OCI-M1 (cell line): ENCODE data around the gene ZDHHC18.
A peak's percentile ranks its signal among the peaks of the same experiment; 100 is the strongest.
"Not testable (repeated sequence)": the region's sequence is repeated elsewhere in the genome, so short reads cannot be mapped to it uniquely, and the experiment has no call there.

Source experiments
- DNase-seq: peaks from one replicate; lab custom pipeline; 2025; lab: John Stamatoyannopoulos, UW

The ZDHHC18 gene

DNA sequence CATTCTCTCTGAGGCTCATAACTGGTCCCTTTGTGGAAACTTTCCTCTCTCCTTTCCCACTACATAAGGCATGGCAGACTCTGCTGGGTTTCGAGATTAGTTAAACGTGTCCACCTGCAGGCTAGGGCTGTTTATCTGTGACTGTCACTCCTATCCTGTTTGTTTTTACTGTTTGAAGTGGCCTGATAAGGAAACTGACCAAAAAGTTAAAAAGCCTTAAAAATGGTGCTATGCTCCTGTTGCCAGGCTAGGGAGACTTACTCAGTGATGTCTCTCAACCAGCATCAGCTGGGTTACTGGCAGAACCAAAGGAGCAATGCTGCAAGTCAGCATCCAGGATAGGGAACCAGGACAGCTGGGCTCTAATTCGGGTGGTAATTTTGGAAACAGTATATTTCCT is 34.9 kb upstream of the ZDHHC18 start:
- peak; percentile 52 for DNase-seq

DNA sequence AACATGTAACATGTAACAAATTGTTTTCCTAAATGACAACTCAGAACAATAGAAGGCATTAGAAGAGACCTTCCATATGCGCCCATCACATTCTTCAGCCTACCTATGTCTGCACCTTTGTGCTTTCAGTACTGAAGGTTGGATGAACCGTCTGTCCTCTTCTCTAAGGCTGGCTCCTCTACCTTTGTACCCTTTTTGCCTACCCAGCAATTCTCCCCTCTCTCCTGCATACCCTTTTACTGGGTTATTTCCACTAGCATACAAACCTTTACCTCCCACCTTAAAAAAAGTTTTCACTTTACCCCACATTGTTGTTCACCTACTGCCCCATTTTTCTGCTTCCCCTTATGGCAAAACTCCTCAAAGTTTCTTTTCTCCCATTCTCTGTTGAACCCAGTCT is 33.6 kb upstream of the ZDHHC18 start:
- DNase-seq = no peak

DNA sequence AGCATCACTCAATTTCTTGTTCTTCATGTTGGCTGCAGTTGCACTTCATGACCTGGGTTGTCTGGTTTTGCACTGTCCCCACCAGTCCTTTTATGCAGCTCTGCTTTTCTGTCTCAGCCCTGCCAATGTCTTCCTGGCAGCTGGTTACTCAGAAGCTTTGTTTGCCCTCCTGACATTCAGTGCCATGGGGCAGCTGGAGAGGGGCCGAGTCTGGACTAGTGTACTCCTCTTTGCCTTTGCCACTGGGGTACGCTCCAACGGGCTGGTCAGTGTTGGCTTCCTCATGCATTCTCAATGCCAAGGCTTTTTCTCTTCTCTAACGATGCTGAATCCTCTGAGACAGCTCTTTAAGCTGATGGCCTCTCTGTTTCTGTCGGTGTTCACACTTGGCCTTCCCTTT is 32.1 kb upstream of the ZDHHC18 start:
- no peak for DNase-seq

DNA sequence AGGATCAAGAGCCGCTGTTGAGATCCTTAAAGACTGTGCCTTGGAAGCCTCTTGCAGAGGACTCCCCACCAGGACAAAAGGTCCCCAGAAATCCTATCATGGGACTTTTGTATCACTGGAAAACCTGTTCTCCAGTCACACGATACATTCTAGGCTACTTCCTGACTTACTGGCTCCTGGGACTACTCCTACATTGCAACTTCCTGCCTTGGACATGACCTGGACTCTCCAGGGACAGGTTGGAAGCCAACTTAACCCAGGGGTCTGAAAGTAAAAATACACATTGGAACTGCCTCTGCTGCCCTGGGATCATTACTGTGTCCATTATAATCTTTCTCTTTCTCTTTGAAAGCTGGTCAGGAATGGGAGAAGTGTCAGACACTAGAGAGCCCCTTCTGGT is 28.9 kb upstream of the ZDHHC18 start:
- no peak for DNase-seq

DNA sequence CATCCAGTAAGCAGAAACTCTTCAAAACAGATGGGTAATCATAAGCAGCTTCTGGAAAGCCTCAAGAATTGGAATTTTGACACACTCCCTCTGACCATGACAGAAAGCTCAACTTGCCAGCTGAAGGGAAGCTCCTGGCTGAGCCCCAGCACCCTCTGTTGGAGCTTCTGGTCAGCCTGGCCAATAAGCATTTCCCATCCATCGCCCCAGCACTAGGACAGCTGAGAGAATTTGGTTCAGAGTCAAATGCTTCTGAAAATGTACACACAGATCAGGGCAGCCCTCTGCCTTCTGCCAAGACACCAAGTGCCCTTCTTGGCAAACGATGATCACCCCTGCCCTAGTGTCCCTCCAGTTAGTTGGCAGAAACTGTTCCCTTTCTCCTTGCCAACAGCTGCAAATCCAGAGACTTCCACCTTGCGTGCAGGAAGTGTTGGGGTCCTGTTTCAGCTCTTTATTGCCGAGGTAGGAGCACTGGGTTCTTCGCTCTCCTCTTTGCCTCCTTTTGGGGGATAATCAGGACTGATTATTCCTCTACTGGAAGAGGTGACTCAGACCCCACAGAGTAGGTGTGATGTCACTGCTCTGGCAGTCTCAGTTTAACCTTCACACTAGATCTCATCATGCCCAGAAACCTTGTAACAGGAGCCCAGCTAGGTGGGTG is 26.9 kb upstream of the ZDHHC18 start:
- no peak for DNase-seq

DNA sequence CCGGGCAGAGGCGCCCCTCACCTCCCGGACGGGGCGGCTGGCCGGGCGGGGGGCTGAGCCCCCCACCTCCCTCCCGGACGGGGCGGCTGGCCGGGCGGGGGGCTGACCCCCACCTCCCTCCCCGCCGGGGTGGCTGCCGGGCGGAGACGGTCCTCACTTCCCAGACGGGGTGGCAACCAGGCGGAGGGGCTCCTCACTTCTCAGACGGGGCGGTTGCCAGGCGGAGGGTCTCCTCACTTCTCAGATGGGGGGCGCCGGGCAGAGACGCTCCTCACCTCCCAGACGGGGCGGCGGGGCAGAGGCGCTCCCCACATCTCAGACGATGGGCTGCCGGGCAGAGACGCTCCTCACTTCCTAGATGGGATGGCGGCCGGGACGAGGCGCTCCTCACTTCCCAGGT is 22.6 kb upstream of the ZDHHC18 start:
- DNase-seq = not testable (repeated sequence)

DNA sequence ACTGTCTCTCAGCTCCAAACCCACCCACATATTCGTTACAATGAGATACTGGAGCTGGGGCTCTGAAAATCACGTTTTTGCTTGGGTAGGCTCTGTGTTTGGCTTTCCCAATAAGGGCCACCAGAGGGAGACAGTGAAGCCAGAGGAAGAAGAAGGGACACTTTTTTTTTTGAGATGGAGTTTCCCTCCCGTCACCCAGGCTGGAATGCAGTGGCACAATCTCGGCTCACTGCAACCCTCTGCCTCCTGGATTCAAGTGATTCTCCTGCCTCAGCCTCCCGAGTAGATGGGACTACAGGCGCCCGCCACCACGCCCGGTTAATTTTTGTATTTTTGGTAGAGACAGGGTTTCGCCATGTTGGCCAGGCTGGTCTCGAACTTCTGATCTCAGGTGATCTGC is 16.4 kb upstream of the ZDHHC18 start:
- DNase-seq = peak; percentile 84

DNA sequence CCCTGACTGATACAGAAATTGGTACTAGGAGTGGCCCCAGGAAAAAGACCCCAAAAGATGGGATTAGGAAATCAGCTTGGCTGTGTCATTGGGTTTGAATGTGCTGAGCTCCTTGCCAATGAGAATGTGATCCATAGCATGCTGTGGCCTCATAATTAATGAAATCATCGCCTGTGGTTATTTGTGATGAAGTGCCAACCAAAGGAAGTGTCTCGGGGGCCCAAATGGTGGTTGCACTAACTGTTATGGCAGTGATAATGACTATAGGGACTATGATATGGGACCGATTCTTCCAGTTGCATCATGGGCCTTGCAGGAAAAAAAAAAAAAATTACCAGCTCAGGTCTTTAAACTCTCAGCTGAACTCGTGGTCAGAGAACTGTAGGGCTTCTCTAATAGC is 15.4 kb upstream of the ZDHHC18 start:
- DNase-seq = peak; percentile 17

DNA sequence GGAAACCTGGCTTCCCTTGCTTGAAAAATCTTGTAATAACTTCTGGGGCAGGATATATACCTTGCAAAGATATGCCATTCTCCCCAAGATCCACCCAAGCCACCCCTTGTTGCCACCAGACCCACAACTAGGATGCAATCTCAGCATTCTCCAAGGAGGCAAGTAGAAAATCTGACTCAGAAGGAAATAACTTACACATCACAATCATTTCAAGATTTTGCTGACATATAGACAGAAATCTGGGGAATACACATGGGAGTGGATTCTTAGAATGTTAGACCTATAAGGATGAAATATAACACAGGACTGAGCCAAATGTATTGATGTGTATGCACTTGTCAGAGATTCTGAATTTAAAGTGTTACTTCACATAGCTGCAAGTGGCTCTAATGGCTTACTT is 14.8 kb upstream of the ZDHHC18 start:
- DNase-seq = no peak

DNA sequence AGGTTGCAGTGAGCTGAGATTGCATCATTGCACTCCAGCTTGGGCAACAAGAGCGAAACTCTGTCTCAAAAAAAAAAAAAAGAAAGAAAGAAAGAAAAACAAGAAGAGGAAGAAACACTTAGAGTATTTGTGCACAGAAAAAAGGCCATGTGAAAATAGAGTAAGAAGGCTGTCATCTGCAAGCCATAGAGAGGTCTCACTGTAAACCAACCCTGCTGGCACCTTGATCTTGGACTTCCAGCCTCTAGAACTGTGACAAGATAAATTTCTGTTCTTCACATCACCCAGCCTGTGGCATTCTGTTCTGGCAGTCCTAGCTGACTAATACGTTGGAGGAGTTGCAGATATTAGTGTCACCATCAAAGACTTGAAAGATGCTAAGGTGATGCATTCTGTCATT is 12.1 kb upstream of the ZDHHC18 start:
- DNase-seq = no peak

DNA sequence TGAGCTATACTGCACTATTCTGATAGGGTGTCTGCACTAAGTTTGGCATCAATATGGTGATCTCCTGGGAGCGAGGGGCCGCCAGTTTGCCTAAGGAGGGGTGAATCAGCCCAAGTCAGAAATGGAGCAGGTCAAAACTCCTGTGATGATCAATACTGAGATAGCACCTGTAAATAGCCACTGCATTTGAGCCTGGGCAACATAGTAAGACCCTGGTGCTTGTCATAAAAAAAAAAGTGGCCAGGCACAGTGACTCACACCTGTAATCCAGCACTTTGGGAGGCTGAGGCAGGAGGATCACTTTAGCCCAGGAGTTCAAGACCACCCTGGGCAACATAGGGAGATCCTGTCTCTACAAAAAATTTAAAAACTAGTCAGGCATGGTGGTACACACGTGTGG is 11.6 kb upstream of the ZDHHC18 start:
- no peak for DNase-seq

DNA sequence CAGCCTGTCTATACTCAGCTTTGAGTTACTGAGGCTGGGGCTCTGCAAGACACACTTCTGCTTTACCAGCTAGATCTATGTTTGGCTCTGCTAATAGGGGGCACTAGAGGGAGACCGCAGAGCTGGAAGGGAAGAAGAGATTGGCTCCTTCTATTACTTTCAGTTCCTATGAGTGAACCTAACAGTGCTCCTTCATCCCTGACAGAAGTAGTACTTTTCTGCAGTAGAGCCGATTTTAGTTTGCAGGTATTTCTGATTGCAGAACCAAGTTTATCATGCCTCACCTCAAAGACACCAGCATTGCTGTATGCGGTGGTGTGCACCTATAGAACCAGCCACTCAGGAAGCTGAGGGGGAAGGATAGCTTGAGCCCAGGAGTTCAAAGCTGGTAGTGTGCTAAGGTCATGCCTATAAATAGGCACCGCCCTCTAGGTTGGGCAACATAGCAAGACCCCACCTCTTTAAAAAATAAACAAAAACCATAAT is 5.7 kb upstream of the ZDHHC18 start:
- DNase-seq = peak; percentile 86

DNA sequence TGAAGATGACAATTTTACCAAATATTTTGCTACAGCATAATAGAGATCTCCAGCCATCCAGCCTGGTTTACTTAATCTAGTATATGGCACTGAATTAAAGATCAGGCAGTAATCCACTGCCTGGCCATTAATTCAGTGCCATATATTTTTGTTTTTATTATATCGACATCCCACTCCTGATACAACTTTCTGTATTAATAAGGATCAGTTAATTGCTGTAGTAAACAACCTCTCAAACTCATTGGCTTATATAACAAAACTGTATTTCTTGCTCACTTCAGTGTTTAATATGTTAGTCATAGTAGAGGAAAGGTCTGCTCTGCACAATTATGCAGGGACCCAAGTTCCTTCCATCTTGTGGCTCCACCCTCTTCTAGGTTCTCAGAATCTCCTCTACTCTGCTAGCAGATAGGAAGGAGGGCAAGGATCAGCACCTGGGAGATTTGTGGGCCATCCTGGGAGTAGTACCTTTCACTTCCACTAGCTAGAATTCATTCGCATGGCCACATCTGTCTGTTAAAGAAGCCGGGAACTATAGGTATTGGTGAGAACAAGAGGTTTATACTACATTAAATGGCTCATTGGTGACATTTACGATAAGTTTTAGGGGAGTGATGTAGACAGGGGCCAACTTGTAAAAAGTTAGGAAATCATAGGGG is 3.6 kb upstream of the ZDHHC18 start:
- no peak for DNase-seq

DNA sequence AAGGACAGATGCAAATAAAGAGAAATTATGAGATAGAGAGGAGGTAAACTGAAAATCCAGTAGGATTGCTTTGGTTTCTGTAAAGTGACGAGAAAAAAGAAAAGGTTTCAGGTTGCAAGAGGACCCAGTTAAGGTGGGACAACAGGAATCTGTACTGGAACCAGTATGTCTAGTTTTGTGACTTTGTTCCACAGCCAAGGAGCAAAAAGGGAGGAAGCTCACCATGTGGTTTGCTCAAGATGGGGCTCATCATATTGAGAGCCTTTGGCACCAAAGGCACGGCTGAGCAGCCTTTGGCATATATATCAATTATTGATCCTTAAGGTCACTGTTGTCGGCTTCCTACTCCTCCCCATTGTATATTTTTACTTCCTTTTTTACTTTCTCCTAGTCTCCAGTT is 1.8 kb upstream of the ZDHHC18 start:
- no peak for DNase-seq

DNA sequence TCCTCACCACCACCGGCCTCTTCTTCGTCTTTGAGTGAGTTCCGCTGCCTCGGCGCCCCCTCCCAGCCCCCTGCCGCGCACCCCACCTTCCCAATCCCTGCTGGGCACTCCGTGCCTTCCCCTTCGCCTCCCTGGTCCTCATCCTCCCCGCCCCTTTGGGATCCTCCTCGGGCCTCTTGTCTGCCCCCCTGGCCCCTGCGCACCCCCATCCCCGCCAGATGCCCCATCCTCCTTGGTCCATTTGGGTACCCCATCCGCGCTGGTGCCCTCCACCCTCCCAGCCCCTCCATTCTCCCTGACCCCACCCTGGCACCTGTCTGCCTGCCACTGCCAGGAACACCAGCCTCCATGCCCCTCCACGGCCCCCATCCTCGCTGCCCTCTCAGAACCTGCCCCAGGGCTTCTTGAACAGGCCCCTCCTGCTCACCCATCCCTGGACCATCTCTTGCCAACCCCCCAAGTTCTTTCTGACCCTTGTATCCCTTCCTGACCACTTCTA is 667 bp downstream of the ZDHHC18 start:
- no peak for DNase-seq

DNA sequence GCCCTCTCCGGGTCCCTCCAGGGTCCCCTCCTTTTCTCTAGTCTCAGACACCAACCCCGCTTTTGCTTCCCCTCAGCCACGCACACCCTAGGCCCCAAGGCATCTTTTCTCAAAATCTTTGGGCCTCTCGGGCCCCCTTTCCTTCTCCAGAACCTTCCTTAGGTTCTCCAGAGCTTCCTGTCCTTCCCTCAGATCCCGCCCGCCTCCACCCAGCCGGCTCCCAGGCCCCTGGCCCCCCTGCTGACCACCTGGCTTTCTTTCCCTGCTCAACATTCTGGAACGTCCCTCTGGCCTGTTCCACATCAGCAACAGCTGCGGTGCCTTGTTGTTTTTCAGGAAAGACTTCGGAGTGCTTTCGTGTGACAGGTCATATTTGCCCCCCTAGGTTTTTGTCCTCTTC is 1.2 kb downstream of the ZDHHC18 start:
- DNase-seq = no peak

DNA sequence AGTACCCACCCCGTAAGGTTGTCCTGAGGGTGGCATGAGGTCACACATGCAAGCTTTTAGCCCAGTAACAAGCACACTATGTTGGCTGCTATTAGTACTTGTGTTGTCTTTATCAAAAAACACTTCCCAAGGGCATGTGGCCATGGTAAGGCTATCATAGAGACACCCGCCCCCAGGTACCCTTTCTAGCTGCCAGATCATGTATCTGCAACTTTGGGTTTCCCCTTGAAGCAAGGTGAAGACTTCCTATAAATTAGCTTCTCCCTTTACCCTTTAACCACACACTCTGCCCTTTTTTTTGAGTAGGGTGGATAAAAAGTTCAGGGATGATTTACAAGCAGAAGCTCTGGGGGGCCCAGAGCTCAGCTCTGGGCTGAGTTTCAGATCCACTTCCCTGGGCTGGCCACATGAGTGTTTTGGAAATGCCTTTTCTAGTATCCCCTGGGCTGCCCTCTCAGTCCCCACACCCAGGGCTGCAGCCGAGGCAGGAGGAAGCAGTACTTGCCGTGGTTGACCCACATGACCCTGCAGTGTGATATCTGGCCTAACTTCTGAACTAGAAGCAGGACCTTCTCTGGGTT is 2.0 kb downstream of the ZDHHC18 start:
- DNase-seq = peak; percentile 35

DNA sequence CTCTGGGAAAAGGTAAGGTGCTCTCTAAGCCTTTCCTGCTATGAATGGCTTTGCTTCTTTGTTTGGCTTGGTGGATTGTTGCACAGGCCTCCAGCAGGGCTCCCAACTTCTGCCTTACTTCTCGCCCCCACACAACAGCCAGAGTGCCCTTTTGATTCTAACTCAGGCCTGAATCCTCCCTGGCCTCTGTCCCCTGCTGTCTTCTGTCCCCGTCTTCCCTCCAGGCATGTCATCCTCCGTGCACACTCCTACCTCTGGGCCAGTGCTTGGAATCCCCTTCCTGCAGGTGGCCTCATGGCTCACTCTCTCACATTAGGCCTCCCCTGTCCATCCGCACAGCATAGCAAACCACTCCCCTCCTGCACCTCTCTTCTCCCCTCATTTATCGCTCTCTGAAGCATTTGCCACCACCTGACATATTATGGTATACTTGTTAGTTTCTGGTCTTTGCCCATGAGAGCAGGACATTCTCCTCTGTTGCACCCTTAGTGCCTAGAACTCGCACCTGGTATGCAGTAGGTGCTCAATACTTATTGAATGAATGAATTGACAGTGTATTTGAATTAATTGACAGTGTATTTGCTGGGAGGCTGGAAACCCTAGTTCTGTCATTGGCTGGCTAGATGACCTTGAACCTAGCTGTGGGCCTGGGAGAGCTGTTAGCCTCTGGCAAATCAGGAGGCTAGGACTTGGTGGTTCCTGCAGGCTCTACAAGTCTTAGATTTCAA is 2.9 kb downstream of the ZDHHC18 start:
- DNase-seq = no peak

DNA sequence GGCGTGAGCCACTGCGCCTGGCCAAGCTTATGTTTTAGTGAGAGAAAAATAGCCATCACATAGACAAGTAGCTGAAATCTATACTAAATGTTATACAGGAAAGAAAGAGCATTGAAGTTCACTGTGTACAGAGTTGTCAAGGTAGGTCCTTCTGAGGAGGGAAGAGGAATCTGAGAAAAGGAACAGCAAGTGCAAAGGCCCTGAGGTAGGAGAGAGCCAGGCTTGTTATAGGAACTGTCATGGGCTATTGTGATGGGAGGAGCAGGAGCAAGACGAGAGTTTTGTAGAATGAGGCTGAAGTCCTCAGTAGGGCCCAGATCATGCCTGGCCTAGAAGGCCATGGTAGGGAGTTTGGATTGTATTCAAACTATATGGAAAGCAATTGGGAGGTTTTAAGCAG is 4.6 kb downstream of the ZDHHC18 start:
- DNase-seq = no peak

DNA sequence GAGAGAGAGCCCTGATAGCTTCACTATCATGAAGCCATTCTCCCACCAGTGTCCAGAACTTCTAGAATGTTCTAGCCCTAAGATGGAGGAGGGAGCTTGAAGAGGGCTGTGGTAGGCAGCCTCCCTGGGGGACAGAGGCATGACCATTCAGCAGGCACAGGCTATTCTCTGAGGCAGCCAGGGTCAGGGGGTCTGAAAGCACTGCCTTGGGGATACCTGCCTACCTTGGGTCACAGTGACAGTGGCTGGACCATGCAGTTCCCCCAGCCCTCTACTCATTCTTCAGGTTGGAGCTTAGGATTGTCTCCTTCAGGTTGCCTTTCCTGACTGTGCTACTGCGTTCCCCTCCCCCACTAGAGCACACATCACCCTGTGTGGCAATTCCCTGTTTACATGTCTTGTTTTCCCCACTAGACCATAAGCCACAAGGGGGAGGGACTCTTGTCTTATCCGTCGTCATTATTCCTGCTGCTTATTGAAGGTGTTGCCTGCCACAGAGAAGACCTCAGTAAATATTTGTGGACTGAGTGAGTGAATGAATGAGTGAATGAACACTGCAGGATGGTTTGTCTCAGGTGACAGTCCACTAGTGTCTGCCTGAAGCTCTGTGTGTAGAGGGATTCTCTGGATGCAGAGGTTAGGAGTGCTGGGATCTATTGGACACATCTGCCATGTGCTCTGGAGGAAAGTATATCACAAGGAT is 5.2 kb downstream of the ZDHHC18 start:
- DNase-seq = peak; percentile 4

DNA sequence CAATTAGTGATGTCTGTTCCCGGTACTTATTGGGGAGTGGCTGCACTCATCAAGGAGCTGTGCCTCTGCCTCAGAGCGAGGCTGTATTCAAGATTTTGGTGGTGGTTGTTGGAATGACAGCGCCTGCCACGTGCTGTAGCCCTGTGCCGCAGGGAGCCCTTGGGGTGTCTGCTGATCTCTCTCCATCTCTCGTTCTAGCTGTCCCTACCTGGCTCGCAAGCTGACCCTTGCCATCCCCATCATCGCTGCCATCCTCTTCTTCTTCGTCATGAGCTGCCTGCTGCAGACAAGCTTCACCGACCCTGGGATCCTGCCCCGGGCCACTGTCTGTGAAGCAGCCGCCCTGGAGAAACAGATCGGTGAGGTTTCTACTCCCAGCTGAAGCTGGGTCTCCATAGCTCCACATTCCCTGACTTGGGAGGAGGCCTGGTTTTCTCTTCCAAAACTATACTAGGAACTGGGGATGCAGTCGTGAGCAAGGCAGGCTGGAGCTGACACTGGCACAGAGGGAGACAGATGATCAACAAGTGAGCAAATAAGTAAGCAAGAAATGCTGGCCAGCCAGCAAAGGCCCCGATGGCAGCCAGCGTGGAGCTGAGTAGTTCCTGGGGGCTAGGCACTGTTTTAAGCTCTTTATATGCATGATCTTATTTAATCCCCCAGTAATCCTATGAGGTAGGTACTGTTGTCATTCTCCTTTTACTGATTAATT is 5.9 kb downstream of the ZDHHC18 start:
- DNase-seq = no peak
